K562 (cell line): ENCODE results near the gene ATF6B. TPM values are rescaled to one million over a fixed set of nuclear protein-coding genes. Genes with fewer than 3 reads are reported as not detected.
A peak's percentile ranks its signal among the peaks of the same experiment; 100 is the strongest.

Source experiments
- ATAC-seq: fragments of 200-7000 bp; cut with Tn5 transposase; 3 replicates; pipeline ENCODE4 v1.9.1; 2020; ENCODE audit warnings: moderate library complexity
- BruUV-seq: library from RNA; stranded (reverse); fragments of 400-500 nt; replicated peaks from 2 replicates; lab custom pipeline; 2021; lab: Mats Ljungman, UMichigan
- CTCF ChIA-PET: fragments of 300-600 bp; formaldehyde crosslinking; extraction: SDS; loops from one replicate; lab custom pipeline; 2021; ENCODE audit warnings: low intra/inter-chr PET ratio; lab: Yijun Ruan, JAX
- POLR2A ChIA-PET: fragments of 300-600, 350-650 bp; sonication (Branson Sonifier 250); formaldehyde crosslinking; extraction: SDS; loops from one replicate; lab custom pipeline; 2021; ENCODE audit warnings: antibody characterized with exemption, inconsistent platforms; lab: Yijun Ruan, JAX
- DNase-seq, 4 experiments: peaks; one replicate each; pipeline versions ENCODE4 v3.0.0 to v3.0.0-alpha.2; 2011 to 2018; ENCODE audit warnings: low spot score in 3 of 4, mixed read lengths in 3 of 4; ENCODE audit errors: extremely low read depth in 1 of 4
- FAIRE-seq: peaks from 2 replicates; lab custom pipeline; 2011; peaks lifted over from hg19 to GRCh38; lab: Jason Lieb, UNC
- H2AFZ ChIP-seq: 2 replicates; pipeline ENCODE4 v1.6.0; 2011; ENCODE audit warnings: low read depth, low read length, control low read depth, inconsistent platforms
- H3K27ac ChIP-seq: fragments of 200-600 bp; 3 replicates; pipeline ENCODE4 v1.8.0; 2011; ENCODE audit warnings: low read depth, mild to moderate bottlenecking, control low read depth, inconsistent platforms, low read length, moderate library complexity, mixed read lengths; ENCODE audit errors: extremely low read depth
- H3K27me3 ChIP-seq, 2 experiments: fragments of 300-600 bp in 1 of 2; 2 replicates in 1 of 2; 3 replicates in 1 of 2; pipeline versions ENCODE4 v1.6.0 to v1.8.0; 2011; ENCODE audit warnings: inconsistent platforms in 2 of 2, low read length in 2 of 2, mild to moderate bottlenecking in 1 of 2, mixed read lengths in 1 of 2, moderate library complexity in 1 of 2; ENCODE audit not compliant: control insufficient read depth in 2 of 2, insufficient read depth in 2 of 2
- H3K36me3 ChIP-seq: fragments of 300-600 bp; 3 replicates; pipeline ENCODE4 v1.8.0; 2011; ENCODE audit warnings: mild to moderate bottlenecking, low read length, inconsistent platforms; ENCODE audit not compliant: control insufficient read depth, insufficient read depth
- H3K4me1 ChIP-seq, 2 experiments: fragments of 200-600 bp in 1 of 2; replicated peaks in 1 of 2; 2 replicates in 1 of 2; 3 replicates in 1 of 2; pipeline versions ENCODE4 v1.5.1 to v1.8.0; 2011; ENCODE audit warnings: inconsistent platforms in 2 of 2, low read length in 2 of 2, mild to moderate bottlenecking in 1 of 2, mixed read lengths in 1 of 2, moderate library complexity in 1 of 2; ENCODE audit not compliant: control insufficient read depth in 2 of 2, insufficient read depth in 2 of 2
- H3K4me2 ChIP-seq: 2 replicates; pipeline ENCODE4 v1.6.1; 2011; ENCODE audit warnings: low read length, control low read depth, inconsistent platforms, mixed read lengths; ENCODE audit not compliant: insufficient read depth
- H3K4me3 ChIP-seq: fragments of 200-600 bp; sonication (generic), shearing (Covaris generic); 2 replicates; pipeline ENCODE4 v1.5.1; 2016; ENCODE audit warnings: control low read depth, inconsistent platforms
- H3K79me2 ChIP-seq: fragments of 200-600 bp; 3 replicates; pipeline ENCODE4 v1.8.0; 2011; ENCODE audit warnings: low read length, inconsistent platforms; ENCODE audit not compliant: control insufficient read depth, insufficient read depth
- H3K9ac ChIP-seq, 2 experiments: 2 replicates each; pipeline versions ENCODE4 v1.6.0 to v1.6.1; 2011; ENCODE audit warnings: low read depth in 2 of 2, low read length in 2 of 2, control low read depth in 1 of 2, inconsistent platforms in 1 of 2, mild to moderate bottlenecking in 1 of 2, mixed read lengths in 1 of 2; ENCODE audit not compliant: insufficient read depth in 1 of 2
- H3K9me1 ChIP-seq: one replicate; pipeline ENCODE4 v1.6.0; 2011; ENCODE audit warnings: inconsistent platforms, mild to moderate bottlenecking, low read length, moderate library complexity; ENCODE audit not compliant: control insufficient read depth, insufficient read depth
- H3K9me3 ChIP-seq: replicated peaks from 2 replicates; pipeline ENCODE4 v1.5.1; 2011; ENCODE audit warnings: low read depth, low read length, inconsistent platforms; ENCODE audit not compliant: control insufficient read depth, insufficient read depth
- H4K20me1 ChIP-seq: replicated peaks from 2 replicates; pipeline ENCODE4 v1.6.1; 2011; ENCODE audit warnings: low read length, inconsistent platforms, mixed read lengths; ENCODE audit not compliant: control insufficient read depth, insufficient read depth
- BRD9 ChIP-seq: fragments of 450-650 bp; IDR thresholded peaks from 2 replicates; pipeline ENCODE4 v1.6.1; 2018; ENCODE audit warnings: low read depth; ENCODE audit not compliant: partially characterized antibody
- DIDO1 ChIP-seq: fragments of 450-650 bp; IDR thresholded peaks from 2 replicates; pipeline ENCODE4 v1.6.1; 2016; ENCODE audit warnings: low read depth, missing biosample characterization, missing genetic modification characterization
- ELF1 ChIP-seq: fragments of 200-800 bp; sonication (Bioruptor generic); IDR thresholded peaks from 2 replicates; pipeline ENCODE4 v1.6.1; 2016; ENCODE audit warnings: missing genetic modification characterization, missing compliant biosample characterization
- FOSL1 ChIP-seq: fragments of 200-800 bp; sonication (Bioruptor generic); conservative IDR thresholded peaks from 2 replicates; pipeline ENCODE4 v1.6.1; 2016; ENCODE audit warnings: missing genetic modification characterization, missing compliant biosample characterization
- GATAD2B ChIP-seq: fragments of 450-650 bp; IDR thresholded peaks from 2 replicates; pipeline ENCODE4 v1.6.1; 2017; ENCODE audit warnings: mild to moderate bottlenecking, borderline replicate concordance
- GTF2A2 ChIP-seq: IDR thresholded peaks from 2 replicates; pipeline ENCODE4 v1.6.1; 2016; ENCODE audit warnings: mild to moderate bottlenecking, missing genetic modification characterization, missing compliant biosample characterization
- NELFE ChIP-seq: IDR thresholded peaks from 2 replicates; pipeline ENCODE4 v1.6.1; 2011; ENCODE audit warnings: mild to moderate bottlenecking; ENCODE audit not compliant: insufficient read depth, insufficient read length
- RCOR1 ChIP-seq, 2 experiments: IDR thresholded peaks; 2 replicates each; pipeline ENCODE4 v1.6.1; 2012; ENCODE audit warnings: low read depth in 2 of 2, low read length in 2 of 2, borderline replicate concordance in 1 of 2, improper control_type of control experiment in 1 of 2
- RHOXF2B ChIP-seq: fragments of 250-450 bp; sonication (Bioruptor Pico); conservative IDR thresholded peaks from 2 replicates; pipeline ENCODE4 v1.5.1; 2021
- TCF15 ChIP-seq: fragments of 250-450 bp; sonication (Bioruptor Pico); IDR thresholded peaks from 2 replicates; pipeline ENCODE4 v1.8.0; 2022; ENCODE audit warnings: moderate library complexity, mild to moderate bottlenecking, inconsistent platforms
- ZBTB1 ChIP-seq: sonication (generic); formaldehyde crosslinking; IDR thresholded peaks from 2 replicates; pipeline ENCODE4 v1.8.1; 2023; ENCODE audit warnings: missing genetic modification reagents, low read depth, mild to moderate bottlenecking, borderline replicate concordance
- ZC3H11A ChIP-seq: IDR thresholded peaks from 2 replicates; pipeline ENCODE4 v1.6.1; 2012; ENCODE audit warnings: low read depth, low read length, improper control_type of control experiment
- ZNF23 ChIP-seq: fragments of 250-450 bp; sonication (Bioruptor Pico); IDR thresholded peaks from 2 replicates; pipeline ENCODE4 v1.4.0; 2020; ENCODE audit warnings: mild to moderate bottlenecking
- ZNF76 ChIP-seq: fragments of 250-450 bp; sonication (Bioruptor Pico); IDR thresholded peaks from 2 replicates; pipeline ENCODE4 v1.4.0; 2020; ENCODE audit warnings: mild to moderate bottlenecking, moderate library complexity, borderline replicate concordance
- WGBS: fragments of 100-300 bp; shearing (Covaris generic); methylation state at CpG from one replicate; pipeline ENCODE4 v1.1.6; 2016; ENCODE audit warnings: low coverage, mixed read lengths; ENCODE audit not compliant: insufficient coverage; ENCODE audit errors: missing lambda C conversion rate; 5-methylcytosine and 5-hydroxymethylcytosine counted together
- in situ Hi-C: fragments of 300-500 bp; cut with MboI; formaldehyde crosslinking; loops from 4 replicates; pipeline ENCODE4 v1.15.0; 2018; ENCODE audit warnings: inconsistent platforms, mixed read lengths
- intact Hi-C: fragments of 100-400 bp; cut with micrococcal nuclease; formaldehyde crosslinking; loops from 2 replicates; pipeline ENCODE4 v1.14.2; 2022
- polyA plus RNA-seq, 8 experiments: library from polyadenylated mRNA; depleted of rRNA in 4 of 8; stranded (reverse) in 5 of 8; unstranded in 3 of 8; fragments of >200 nt; fragmentation: Nextera tagmentation in 2 of 8; fragmentation: Illumina TruSeq in 1 of 8; extraction: Ambion mirVana in 2 of 8; extraction: Trizol in 1 of 8; gene quantifications; 2 replicates each; pipeline versions ENCODE4 v1.2.1 to v1.2.3, GENCODE V29; 2011 to 2014; ENCODE audit warnings: inconsistent platforms in 1 of 8, missing spikeins in 1 of 8
- total RNA-seq, 7 experiments: library from RNA; depleted of rRNA in 6 of 7; stranded (reverse); fragments of >200 nt in 6 of 7; fragmentation: Illumina TruSeq in 2 of 7; extraction: Trizol in 2 of 7; gene quantifications; 2 replicates each; pipeline versions ENCODE4 v1.2.1 to v1.2.3, GENCODE V29; 2011 to 2021; ENCODE audit warnings: low replicate concordance in 1 of 7
- TF ChIP-seq, protein P1 (sequence below): fragments of 250-450 bp; sonication (Bioruptor Pico); IDR thresholded peaks from 2 replicates; pipeline ENCODE4 v1.4.0; 2020; ENCODE audit warnings: mild to moderate bottlenecking, moderate library complexity

Gene ATF6B
- total and polyA plus RNA-seq, 9 of the 15 experiments (the other 6 are each of a cell fraction or from before 2014, with no cell fraction given): 20.7 to 131 (median 31.7) TPM

- TF ChIP-seq, protein P1, sequence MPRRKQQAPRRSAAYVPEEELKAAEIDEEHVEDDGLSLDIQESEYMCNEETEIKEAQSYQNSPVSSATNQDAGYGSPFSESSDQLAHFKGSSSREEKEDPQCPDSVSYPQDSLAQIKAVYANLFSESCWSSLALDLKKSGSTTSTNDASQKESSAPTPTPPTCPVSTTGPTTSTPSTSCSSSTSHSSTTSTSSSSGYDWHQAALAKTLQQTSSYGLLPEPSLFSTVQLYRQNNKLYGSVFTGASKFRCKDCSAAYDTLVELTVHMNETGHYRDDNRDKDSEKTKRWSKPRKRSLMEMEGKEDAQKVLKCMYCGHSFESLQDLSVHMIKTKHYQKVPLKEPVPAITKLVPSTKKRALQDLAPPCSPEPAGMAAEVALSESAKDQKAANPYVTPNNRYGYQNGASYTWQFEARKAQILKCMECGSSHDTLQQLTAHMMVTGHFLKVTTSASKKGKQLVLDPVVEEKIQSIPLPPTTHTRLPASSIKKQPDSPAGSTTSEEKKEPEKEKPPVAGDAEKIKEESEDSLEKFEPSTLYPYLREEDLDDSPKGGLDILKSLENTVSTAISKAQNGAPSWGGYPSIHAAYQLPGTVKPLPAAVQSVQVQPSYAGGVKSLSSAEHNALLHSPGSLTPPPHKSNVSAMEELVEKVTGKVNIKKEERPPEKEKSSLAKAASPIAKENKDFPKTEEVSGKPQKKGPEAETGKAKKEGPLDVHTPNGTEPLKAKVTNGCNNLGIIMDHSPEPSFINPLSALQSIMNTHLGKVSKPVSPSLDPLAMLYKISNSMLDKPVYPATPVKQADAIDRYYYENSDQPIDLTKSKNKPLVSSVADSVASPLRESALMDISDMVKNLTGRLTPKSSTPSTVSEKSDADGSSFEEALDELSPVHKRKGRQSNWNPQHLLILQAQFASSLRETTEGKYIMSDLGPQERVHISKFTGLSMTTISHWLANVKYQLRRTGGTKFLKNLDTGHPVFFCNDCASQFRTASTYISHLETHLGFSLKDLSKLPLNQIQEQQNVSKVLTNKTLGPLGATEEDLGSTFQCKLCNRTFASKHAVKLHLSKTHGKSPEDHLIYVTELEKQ (CRISPR knock-in tag): no peak
Measured at GRCh38 chr6:32127717-32128592, at the start of gene ATF6B (continued).

GRCh38 chr6:32177183-32177787, 49.2 kb upstream of the ATF6B start:
- H3K4me1 ChIP-seq: peaks cover 34 to 61% of the 10 kb centered on the region in 2 experiments
- intact Hi-C loops: loop anchor here (2.0 to 10.0 kb wide), 3 partner anchors 46 to 512 kb away; partner anchors contain the start of genes C6orf47, CSNK2B, FKBPL and GPANK1
- peak overlapping the region; percentile 83 to 86; a peak in 3 of 4 replicates for H3K9ac ChIP-seq
- no peaks in the 10 kb centered on the region for H4K20me1 ChIP-seq
- H2AFZ ChIP-seq: peak overlapping the region; percentile 92
- no peaks in the 10 kb centered on the region for H3K9me3 ChIP-seq
- DNase-seq (peak; percentile 52 to 75 (median 54)), ATAC-seq (peak; percentile 6; the same call in 1 of the 3 replicates), FAIRE-seq (peak; percentile 11)
- in situ Hi-C loops: no loop called here
- H3K36me3 ChIP-seq: peaks cover 41% of the 10 kb centered on the region; the same call in 2 of the 3 replicates
- POLR2A ChIA-PET: interaction anchor here (0.5 to 4.5 kb wide), 20 partner anchors 9 to 371 kb away, joined by 3 to 30 read pairs (median 4); partner anchors contain the start of genes ATF6B, EGFL8, LSM2 and PBX2
- H3K27ac ChIP-seq: peak overlapping the region; percentile 94
- H3K79me2 ChIP-seq: peaks cover 76% of the 10 kb centered on the region
- no peaks in the 10 kb centered on the region for H3K27me3 ChIP-seq
- CTCF ChIA-PET: no interaction called here
- under 1% methylated on average over 20 of the region's 20 CpGs for WGBS
- BruUV-seq: TSS peak; percentile 26
- H3K9me1 ChIP-seq: peaks cover 7% of the 10 kb centered on the region
- peak overlapping the region; percentile 88 for H3K4me3 ChIP-seq
- H3K4me2 ChIP-seq: peak overlapping the region; percentile 100
- TF ChIP-seq GATAD2B (no peak; the same call in 1 of the 2 replicates), ZC3H11A (no peak), TCF15 (CRISPR knock-in tag) (0 out of 2 replicates have a peak, but pooled peaks have one; percentile 29), DIDO1 (tag) (peak; percentile 65; the same call in 1 of the 2 replicates), BRD9 (peak; percentile 82), ZNF76 (no peak), RCOR1 (IDR thresholded peaks at IDR 0.05; ENCODE audit: borderline replicate concordance in 1 of 2, low read depth in 2 of 2, low read length in 2 of 2) (peak in 1 of 2 experiments; percentile 30; a peak in 1 of 4 replicates), ELF1 (tag) (peak; percentile 40; the same call in 1 of the 2 replicates), NELFE (no peak), RHOXF2B (no peak), GTF2A2 (tag) (no peak), ZNF23 (CRISPR knock-in tag) (no peak), FOSL1 (tag) (peak; percentile 45; the same call in 1 of the 2 replicates), ZBTB1 (CRISPR knock-in tag) (no peak)
